ENCODE measurements around the gene SELENON.

GRCh38 chr1:25833158-25833557 lies 33.2 kb downstream of the SELENON start:
- no peak for TF ChIP-seq POLR2A (IDR thresholded peaks at IDR 0.05)
- no peak for TF ChIP-seq CTCF (IDR thresholded peaks at IDR 0.05)
